Inflammatory macrophage treated with lipopolysaccharide for 4 hours (primary cell): ENCODE measurements around the gene PCDHGC5.

ENCODE experiments used
- DNase-seq: peaks from one replicate; pipeline ENCODE4 v3.0.0-alpha.2; 2020

Gene PCDHGC5

DNA sequence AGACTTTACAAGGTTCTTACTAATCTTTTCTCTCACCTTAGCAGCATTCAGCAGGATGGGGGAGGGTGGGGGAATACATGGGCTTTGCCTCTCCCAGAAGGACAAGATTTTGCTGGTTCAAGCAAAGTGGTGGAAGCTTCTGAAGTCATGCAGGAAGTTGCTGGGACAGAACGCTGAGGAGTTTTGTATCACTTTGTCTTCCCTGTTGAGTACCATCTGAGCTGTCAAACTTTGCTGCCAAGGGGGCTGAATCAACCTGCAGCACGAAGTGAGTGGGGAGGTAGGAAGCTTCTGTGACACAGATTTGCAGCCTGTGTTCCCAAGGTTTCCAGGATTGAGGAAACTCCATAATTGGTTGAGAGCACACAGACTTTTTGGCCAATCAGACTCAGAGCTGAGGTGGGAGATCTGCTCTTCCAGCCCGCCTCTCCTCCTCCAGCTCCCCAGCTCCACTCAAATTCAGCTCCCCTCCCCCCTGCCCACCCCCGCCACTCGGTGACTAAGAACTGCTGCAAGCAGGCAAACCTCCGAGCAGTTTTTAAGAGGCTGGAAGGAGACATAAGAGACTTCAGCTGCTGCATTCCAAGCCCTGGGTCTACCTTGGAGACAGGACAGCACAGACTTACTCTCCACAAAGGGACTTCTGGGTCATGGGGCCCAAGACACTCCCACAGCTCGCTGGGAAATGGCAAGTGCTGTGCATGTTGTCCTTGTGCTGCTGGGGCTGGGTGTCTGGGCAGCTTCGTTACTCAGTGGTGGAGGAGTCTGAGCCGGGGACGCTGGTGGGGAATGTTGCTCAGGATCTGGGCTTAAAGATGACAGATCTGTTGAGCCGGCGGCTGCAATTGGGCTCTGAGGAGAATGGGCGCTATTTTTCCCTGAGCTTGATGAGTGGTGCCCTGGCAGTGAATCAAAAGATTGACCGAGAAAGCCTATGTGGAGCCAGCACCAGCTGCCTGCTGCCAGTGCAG is at the start of gene PCDHGC5:
Gene PCDHGC5 (plus strand): TSS at position 491 of the 971 bp plus-strand sequence. CDS start 160 bp downstream, at position 651.
- no peak for DNase-seq

DNA sequence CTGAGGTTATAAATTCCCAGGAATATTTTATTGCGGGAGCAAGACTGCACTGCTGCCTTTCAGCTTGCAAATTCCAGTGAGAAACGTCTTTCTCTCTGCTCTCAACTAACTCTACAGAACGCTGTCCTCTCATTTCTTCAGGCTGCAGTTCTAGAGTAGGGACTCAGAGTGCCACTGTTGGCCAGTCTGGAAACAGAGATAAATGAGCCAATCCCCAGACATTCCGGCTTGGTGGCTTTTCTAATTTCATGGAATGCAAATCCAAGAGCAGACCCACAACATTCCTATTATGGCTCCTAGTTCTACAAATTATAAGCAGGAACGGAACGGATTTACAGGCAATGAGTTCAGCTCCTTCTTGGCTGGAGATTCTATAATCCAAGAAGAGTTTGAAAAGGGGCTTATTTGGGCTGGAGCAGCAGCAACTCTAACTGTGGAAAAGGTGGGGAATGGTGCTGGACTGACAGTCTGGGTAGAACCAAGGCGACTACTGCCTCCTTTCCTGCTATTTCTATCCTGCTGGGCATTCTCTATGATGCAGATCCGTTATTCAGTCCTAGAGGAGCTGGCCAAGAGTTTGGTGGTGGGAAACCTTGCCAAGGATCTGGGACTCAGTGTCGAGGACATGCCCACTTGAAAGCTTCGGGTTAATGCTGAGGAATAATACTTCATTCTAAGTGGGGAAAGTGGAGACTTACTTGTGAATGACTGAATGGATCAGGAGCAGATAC is 49.3 kb upstream of the PCDHGC5 start:
- no peak for DNase-seq

DNA sequence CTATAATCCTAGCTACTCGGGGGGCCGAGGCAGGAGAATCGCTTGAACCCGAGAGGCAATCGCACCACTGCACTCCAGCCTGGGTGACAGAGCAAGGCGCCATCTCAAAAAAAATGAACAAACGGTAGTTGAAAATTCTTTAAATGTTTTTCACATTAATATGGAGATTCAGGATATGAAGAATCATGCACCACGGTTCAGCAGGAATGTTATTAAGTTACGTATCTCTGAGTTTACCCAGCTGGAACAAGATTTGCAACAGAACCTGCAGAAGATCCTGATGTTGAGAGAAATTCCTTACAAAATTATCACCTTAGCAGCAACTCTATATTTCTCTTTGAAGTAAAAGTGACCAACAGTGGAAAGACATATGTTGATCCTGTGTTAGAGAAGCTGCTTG is 48.5 kb upstream of the PCDHGC5 start:
- no peak for DNase-seq

DNA sequence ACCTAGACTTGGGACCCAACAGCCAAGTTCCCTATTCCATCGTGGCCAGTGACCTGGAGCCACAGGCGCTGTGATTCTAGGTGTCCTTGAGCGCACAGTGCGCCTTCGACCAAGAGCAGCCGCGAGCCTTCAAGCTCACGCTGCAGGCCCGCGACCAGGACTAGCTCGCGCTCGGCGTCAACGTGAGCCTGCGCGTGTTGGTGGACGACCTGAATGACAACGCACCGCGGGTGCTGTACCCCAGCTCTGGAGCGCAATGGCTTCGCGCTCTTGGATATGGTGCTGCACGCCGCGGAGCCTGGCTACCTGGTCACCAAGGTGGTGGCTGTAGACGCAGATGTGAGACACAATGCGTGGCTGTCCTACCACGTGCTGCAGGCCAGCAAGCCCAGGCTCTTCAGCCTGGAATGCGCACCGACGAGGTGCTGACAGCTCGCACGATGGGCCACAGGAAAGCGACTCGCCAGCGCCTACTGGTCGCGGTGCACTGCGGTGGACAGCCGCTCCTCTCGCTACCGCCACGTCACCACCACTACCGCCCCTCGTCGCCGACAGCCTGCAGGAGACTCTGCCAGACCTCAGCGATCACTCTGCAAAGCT is 47.2 kb upstream of the PCDHGC5 start:
- no peak for DNase-seq

DNA sequence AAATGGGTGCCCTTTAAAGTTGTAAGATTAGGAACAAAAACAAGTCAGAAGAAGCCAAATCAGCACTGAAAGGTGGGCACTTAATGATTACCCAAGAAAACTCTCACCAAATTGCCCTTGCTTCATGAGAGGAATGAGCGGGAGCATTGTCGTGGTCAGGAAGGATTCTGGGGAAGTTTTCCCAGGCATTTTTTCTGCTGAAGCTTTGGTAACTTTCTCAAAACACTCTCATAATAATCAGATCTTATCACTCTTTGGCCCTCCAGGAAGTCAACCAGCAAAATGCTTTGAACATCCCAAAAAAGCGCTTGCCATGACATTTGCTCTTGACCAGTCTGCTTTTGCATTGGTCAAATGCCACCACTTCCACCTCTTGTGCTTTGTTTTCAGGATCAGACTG is 23.5 kb upstream of the PCDHGC5 start:
- DNase-seq: no peak

DNA sequence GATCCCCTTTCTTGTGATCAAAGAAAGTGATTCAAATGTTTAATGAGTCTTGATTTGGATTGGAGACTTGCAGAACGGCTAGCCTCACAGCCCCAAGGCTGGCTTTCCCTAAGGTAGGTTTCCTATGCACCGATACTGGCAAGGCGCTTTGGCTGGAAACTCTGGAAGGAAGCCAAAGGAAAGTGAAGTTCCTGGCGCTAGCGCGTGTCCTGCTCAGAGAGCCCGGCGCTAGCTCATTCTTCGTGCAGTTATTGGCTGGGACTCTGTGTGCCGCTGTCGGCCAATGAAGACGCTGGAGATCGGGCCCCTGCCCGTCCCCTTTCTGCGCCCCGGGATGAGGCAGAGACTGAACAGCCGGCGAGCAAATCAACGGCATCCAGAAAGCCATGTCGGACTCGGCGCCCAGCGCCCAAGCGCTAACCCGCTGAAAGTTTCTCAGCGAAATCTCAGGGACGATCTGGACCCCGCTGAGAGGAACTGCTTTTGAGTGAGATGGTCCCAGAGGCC is 13.2 kb upstream of the PCDHGC5 start, which contains the start of gene PCDHGC3:
Gene PCDHGC3 (plus strand): TSS at position 342 of the 507 bp plus-strand sequence. CDS start 151 bp downstream, at position 493.
- DNase-seq: peak; percentile 77

DNA sequence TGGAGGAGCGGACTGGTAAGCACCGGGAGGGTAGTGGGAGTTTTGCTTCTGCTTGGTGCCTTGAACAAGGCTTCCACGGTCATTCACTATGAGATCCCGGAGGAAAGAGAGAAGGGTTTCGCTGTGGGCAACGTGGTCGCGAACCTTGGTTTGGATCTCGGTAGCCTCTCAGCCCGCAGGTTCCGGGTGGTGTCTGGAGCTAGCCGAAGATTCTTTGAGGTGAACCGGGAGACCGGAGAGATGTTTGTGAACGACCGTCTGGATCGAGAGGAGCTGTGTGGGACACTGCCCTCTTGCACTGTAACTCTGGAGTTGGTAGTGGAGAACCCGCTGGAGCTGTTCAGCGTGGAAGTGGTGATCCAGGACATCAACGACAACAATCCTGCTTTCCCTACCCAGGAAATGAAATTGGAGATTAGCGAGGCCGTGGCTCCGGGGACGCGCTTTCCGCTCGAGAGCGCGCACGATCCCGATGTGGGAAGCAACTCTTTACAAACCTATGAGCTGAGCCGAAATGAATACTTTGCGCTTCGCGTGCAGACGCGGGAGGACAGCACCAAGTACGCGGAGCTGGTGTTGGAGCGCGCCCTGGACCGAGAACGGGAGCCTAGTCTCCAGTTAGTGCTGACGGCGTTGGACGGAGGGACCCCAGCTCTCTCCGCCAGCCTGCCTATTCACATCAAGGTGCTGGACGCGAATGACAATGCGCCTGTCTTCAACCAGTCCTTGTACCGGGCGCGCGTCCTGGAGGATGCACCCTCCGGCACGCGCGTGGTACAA is 12.6 kb upstream of the PCDHGC5 start:
- DNase-seq: peak; percentile 22

DNA sequence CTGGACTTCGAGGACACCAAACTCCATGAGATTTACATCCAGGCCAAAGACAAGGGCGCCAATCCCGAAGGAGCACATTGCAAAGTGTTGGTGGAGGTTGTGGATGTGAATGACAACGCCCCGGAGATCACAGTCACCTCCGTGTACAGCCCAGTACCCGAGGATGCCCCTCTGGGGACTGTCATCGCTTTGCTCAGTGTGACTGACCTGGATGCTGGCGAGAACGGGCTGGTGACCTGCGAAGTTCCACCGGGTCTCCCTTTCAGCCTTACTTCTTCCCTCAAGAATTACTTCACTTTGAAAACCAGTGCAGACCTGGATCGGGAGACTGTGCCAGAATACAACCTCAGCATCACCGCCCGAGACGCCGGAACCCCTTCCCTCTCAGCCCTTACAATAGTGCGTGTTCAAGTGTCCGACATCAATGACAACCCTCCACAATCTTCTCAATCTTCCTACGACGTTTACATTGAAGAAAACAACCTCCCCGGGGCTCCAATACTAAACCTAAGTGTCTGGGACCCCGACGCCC is 11.8 kb upstream of the PCDHGC5 start:
- DNase-seq: no peak

DNA sequence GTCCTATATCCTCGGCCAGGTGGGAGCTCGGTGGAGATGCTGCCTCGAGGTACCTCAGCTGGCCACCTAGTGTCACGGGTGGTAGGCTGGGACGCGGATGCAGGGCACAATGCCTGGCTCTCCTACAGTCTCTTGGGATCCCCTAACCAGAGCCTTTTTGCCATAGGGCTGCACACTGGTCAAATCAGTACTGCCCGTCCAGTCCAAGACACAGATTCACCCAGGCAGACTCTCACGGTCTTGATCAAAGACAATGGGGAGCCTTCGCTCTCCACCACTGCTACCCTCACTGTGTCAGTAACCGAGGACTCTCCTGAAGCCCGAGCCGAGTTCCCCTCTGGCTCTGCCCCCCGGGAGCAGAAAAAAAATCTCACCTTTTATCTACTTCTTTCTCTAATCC is 11.1 kb upstream of the PCDHGC5 start:
- no peak for DNase-seq

DNA sequence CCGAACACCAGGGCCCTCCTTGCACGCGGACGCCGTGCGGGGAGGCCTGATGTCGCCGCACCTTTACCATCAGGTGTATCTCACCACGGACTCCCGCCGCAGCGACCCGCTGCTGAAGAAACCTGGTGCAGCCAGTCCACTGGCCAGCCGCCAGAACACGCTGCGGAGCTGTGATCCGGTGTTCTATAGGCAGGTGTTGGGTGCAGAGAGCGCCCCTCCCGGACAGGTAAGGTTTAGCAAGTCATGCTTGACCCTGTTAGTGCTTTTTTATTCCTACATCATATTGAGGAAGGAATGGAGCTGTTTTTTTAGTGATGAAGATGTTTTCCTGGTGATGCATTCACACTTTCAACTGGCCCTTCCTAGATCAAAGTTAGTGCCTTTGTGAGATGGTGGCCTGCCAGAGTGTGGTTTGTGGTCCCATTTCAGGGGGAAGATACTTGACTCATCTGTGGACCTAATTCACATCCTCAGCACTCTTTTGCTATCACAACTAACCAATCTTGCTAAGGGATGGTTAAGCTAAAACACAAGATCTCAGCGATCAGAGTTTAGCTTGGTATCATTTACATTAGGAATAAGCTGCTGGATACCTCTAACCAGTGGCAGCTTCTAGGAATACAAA is 10.4 kb upstream of the PCDHGC5 start:
- no peak for DNase-seq

DNA sequence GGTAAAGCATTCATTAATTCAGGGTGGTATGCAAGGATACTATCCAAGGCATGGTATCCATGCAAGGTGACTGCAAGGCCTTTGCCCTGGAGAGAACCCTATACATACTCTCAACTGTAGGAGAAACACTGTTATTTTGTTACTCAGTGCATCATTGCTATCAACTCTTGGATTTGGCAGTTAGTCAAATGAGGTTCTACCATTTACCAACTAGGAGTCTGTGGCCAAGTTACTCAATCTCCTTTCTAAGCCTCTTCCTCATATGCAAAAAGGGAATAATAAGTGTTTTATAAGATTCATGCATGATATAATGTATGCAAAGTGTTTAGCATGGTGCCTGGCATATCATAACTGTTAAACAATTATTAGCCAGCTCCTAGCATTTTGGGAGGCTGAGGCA is 9.1 kb upstream of the PCDHGC5 start:
- peak; percentile 19 for DNase-seq

DNA sequence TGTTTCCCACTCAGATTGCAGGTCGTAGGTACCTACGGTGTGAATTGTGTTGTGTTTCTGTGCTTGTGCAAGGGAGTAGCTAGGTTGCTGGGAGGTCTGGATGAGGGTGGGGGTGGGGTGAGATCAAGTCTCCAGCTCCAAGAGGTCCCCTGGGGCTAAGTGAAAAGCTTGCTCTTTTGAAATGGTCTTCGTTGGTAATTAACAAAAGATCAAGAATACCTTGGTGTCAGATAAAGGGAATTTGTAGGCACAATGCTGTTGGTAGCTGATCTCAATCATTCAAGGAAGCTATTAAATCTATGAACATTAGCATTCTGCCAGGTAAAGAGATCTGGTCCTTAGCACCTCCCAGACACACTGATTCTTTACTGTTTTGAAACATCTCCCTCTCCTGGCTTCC is 5.0 kb upstream of the PCDHGC5 start:
- DNase-seq: no peak

DNA sequence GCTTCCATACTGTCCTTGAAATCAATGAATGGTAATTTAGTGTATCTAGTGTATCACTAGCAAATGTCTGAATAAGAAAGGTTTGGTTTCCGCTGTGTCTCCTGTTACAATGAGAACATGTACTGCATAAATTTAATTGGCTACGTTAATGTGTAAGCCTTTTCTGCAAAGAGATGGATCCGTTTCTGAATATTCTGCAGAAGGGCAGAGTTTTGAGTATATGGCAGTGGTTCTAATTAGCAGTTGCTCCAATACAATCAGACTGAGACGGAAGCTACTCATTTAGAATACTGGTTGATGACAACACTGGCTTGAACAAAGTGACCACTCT is 4.6 kb upstream of the PCDHGC5 start:
- no peak for DNase-seq

DNA sequence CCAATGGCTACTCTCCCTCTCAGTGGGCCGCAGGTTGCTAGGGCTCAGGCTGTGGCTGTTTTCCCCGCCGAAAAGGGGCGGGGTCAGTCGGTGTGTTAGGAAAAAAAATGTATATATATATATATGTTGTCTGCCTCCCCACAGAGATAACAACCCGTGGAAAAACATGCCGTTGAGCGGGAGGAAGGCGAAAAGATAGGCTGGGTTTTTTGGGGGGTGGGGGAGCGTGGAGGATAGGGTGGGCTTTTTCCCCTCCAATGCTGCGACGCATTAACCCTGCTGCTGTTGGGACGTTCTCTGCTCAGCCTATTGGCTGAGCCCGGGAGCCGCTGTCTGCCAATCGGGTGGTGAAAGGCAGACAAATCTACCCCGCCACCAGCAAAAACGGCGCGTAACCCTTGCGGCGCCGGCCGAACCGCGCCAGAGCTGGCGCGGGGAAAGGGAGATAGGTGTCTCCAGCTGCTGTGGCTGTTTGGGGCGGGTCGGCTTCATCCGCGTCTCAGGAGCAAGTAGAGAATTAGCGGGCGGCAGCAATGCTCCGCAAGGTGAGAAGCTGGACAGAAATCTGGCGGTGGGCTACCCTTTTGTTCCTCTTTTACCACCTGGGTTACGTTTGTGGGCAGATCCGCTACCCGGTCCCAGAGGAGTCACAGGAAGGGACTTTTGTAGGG is 4.1 kb upstream of the PCDHGC5 start, which contains the start of gene PCDHGC4:
Gene PCDHGC4 (plus strand): TSS at position 390 of the 671 bp plus-strand sequence. CDS start 144 bp downstream, at position 534.
- no peak for DNase-seq

DNA sequence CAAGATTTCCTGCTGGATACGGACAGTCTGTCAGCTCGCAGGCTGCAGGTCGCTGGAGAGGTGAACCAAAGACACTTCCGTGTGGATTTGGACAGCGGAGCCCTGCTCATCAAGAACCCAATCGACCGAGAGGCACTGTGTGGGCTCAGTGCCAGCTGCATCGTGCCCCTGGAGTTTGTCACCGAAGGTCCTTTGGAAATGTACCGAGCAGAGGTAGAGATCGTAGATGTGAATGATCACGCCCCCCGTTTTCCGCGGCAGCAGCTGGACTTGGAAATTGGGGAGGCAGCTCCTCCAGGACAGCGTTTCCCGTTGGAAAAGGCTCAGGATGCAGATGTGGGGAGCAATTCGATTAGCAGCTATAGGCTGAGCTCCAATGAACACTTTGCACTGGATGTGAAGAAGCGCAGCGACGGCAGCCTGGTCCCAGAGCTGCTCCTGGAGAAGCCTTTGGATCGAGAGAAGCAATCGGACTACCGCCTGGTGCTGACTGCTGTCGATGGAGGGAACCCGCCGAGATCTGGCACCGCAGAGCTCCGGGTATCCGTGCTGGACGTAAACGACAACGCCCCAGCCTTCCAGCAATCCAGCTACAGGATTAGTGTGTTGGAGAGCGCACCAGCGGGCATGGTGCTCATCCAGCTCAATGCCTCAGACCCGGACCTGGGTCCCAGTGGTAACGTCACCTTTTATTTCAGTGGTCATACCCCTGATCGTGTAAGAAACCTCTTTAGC is 3.4 kb upstream of the PCDHGC5 start:
- DNase-seq: no peak

DNA sequence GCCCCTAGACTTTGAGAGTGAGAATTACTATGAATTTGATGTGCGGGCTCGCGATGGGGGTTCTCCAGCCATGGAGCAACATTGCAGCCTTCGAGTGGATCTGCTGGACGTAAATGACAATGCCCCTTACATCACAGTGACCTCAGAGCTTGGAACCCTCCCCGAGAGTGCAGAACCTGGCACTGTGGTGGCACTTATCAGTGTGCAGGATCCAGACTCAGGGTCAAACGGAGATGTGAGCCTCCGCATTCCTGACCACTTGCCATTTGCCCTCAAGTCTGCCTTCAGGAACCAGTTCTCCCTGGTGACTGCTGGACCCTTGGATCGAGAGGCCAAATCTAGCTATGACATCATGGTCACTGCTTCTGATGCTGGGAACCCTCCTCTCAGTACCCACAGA is 2.8 kb upstream of the PCDHGC5 start:
- DNase-seq: no peak

DNA sequence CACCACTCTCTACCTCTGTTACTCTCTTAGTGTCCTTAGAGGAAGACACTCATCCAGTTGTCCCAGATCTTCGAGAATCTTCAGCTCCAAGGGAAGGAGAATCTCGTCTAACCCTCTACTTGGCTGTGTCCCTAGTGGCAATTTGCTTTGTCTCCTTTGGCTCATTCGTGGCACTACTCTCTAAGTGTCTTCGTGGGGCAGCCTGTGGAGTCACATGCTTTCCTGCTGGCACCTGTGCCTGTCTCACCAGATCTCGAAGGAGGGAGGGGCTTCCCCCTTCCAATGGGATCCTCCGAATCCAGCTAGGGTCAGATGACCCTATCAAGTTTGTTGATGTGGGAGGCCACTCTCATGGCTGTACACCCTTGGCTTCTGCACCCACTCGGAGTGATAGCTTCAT is 1.8 kb upstream of the PCDHGC5 start:
- DNase-seq: no peak

DNA sequence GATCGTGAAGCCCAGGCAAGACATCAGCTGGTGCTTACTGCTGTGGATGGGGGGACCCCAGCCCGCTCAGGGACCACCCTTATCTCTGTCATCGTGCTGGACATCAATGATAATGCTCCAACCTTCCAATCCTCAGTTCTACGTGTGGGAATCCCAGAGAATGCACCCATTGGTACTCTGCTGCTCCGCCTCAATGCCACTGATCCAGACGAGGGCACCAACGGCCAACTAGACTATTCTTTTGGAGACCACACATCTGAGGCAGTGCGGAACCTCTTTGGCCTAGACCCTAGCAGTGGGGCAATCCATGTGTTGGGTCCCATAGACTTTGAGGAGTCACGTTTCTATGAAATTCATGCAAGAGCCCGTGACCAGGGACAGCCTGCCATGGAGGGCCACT is 960 bp downstream of the PCDHGC5 start:
- no peak for DNase-seq

DNA sequence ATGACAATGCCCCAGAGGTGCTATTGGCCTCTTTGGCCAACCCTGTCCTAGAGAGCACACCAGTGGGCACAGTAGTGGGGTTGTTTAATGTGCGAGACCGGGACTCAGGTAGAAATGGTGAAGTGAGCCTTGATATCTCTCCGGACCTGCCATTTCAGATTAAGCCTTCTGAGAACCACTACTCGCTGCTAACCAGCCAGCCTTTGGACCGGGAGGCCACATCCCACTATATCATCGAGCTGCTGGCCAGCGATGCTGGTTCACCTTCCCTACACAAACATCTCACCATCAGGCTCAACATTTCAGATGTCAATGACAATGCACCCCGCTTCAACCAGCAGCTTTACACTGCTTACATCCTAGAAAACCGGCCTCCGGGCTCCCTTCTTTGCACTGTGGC is 1.4 kb downstream of the PCDHGC5 start:
- no peak for DNase-seq

DNA sequence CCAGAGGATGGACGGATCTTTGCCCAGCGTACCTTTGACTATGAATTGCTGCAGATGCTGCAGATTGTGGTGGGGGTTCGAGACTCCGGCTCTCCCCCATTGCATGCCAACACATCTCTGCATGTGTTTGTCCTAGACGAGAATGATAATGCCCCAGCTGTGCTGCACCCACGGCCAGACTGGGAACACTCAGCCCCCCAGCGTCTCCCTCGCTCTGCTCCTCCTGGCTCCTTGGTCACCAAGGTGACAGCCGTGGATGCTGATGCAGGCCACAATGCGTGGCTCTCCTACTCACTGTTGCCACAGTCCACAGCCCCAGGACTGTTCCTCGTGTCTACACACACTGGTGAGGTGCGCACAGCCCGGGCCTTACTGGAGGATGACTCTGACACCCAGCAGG is 1.9 kb downstream of the PCDHGC5 start:
- DNase-seq: no peak
